H9 (cell line): Measurements from ENCODE around the gene RHOD. TPM values are rescaled to one million over a fixed set of nuclear protein-coding genes. Genes with fewer than 3 reads are reported as not detected.

Experiments
- DNase-seq: peaks from one replicate; pipeline ENCODE4 v3.0.0-alpha.2; 2017
- H2AFZ ChIP-seq: one replicate; pipeline ENCODE4 v1.6.1; 2013; ENCODE audit warnings: mild to moderate bottlenecking, low read length, control low read depth, moderate library complexity
- H2AK5ac ChIP-seq: 2 replicates; pipeline ENCODE4 v1.6.1; 2013; ENCODE audit warnings: low read length, control low read depth, mixed read lengths; ENCODE audit not compliant: insufficient read length
- H2BK120ac ChIP-seq: one replicate; pipeline ENCODE4 v1.6.1; 2013; ENCODE audit warnings: low read depth, mild to moderate bottlenecking, low read length, control low read depth, inconsistent platforms; ENCODE audit not compliant: poor library complexity, severe bottlenecking
- H2BK12ac ChIP-seq: 2 replicates; pipeline ENCODE4 v1.6.1; 2013; ENCODE audit warnings: low read length, control low read depth, mixed read lengths, low read depth; ENCODE audit not compliant: insufficient read length
- H2BK15ac ChIP-seq: 2 replicates; pipeline ENCODE4 v1.6.1; 2013; ENCODE audit warnings: low read depth, low read length, control low read depth
- H2BK20ac ChIP-seq: one replicate; pipeline ENCODE4 v1.6.1; 2013; ENCODE audit warnings: low read depth, mild to moderate bottlenecking, low read length, control low read depth, inconsistent platforms; ENCODE audit not compliant: poor library complexity, severe bottlenecking
- H2BK5ac ChIP-seq: 2 replicates; pipeline ENCODE4 v1.6.1; 2013; ENCODE audit warnings: low read length, control low read depth, mixed read lengths; ENCODE audit not compliant: insufficient read length
- H3K14ac ChIP-seq: 2 replicates; pipeline ENCODE4 v1.6.1; 2013; ENCODE audit warnings: low read length, control low read depth; ENCODE audit not compliant: insufficient read depth
- H3K18ac ChIP-seq: 2 replicates; pipeline ENCODE4 v1.6.1; 2013; ENCODE audit warnings: low read depth, mild to moderate bottlenecking, mixed read lengths, low read length, control low read depth; ENCODE audit not compliant: insufficient read length
- H3K23ac ChIP-seq: 2 replicates; pipeline ENCODE4 v1.6.1; 2013; ENCODE audit warnings: low read length, control low read depth, mixed read lengths, low read depth; ENCODE audit not compliant: insufficient read length
- H3K23me2 ChIP-seq: 2 replicates; pipeline ENCODE4 v1.6.1; 2013; ENCODE audit warnings: low read depth, mild to moderate bottlenecking, mixed read lengths, low read length, control low read depth; ENCODE audit not compliant: insufficient read length, poor library complexity, severe bottlenecking
- H3K27ac ChIP-seq: 2 replicates; pipeline ENCODE4 v1.5.1; 2013; ENCODE audit warnings: low read length, control low read depth, mixed read lengths, low read depth; ENCODE audit not compliant: insufficient read length
- H3K27me3 ChIP-seq: 2 replicates; pipeline ENCODE4 v1.6.1; 2013; ENCODE audit warnings: low read length, control low read depth, inconsistent platforms; ENCODE audit not compliant: insufficient read depth
- H3K4ac ChIP-seq: 2 replicates; pipeline ENCODE4 v1.6.1; 2013; ENCODE audit warnings: low read depth, mild to moderate bottlenecking, control low read depth, inconsistent platforms, low read length, moderate library complexity
- H3K4me1 ChIP-seq: 2 replicates; pipeline ENCODE4 v1.6.1; 2013; ENCODE audit warnings: low read length, control low read depth, inconsistent platforms; ENCODE audit not compliant: insufficient read depth
- H3K4me2 ChIP-seq: 2 replicates; pipeline ENCODE4 v1.6.1; 2013; ENCODE audit warnings: low read length, control low read depth, mixed read lengths; ENCODE audit not compliant: insufficient read length, insufficient read depth
- H3K56ac ChIP-seq: 2 replicates; pipeline ENCODE4 v1.6.1; 2013; ENCODE audit warnings: low read depth, mild to moderate bottlenecking, mixed read lengths, low read length, control low read depth; ENCODE audit not compliant: insufficient read length
- H3K79me1 ChIP-seq: 2 replicates; pipeline ENCODE4 v1.6.1; 2013; ENCODE audit warnings: low read depth, mild to moderate bottlenecking, moderate library complexity, low read length, control low read depth, inconsistent platforms; ENCODE audit not compliant: insufficient read depth, poor library complexity, severe bottlenecking
- H3K79me2 ChIP-seq: 2 replicates; pipeline ENCODE4 v1.6.1; 2013; ENCODE audit warnings: low read length, control low read depth, inconsistent platforms; ENCODE audit not compliant: insufficient read depth
- H3K9ac ChIP-seq: 2 replicates; pipeline ENCODE4 v1.6.1; 2013; ENCODE audit warnings: low read length, control low read depth, mixed read lengths; ENCODE audit not compliant: insufficient read length; ENCODE audit errors: extremely low read depth
- H3K9me3 ChIP-seq: one replicate; pipeline ENCODE4 v1.6.1; 2013; ENCODE audit warnings: low read depth, low read length, inconsistent platforms; ENCODE audit not compliant: control insufficient read depth
- H3T11ph ChIP-seq: one replicate; pipeline ENCODE4 v1.6.1; 2013; ENCODE audit warnings: mild to moderate bottlenecking, low read length, control low read depth, inconsistent platforms
- H4K20me1 ChIP-seq: one replicate; pipeline ENCODE4 v1.6.1; 2013; ENCODE audit not compliant: control insufficient read depth, insufficient read length, insufficient read depth
- H4K5ac ChIP-seq: 2 replicates; pipeline ENCODE4 v1.6.1; 2013; ENCODE audit warnings: low read depth, mild to moderate bottlenecking, mixed read lengths, low read length, control low read depth; ENCODE audit not compliant: insufficient read length
- H4K8ac ChIP-seq: replicated peaks from 2 replicates; pipeline ENCODE4 v1.6.1; 2013; ENCODE audit warnings: low read length, control low read depth, mixed read lengths, low read depth; ENCODE audit not compliant: insufficient read length
- H4K91ac ChIP-seq: 2 replicates; pipeline ENCODE4 v1.6.1; 2013; ENCODE audit warnings: low read depth, mild to moderate bottlenecking, moderate library complexity, mixed read lengths, low read length, control low read depth; ENCODE audit not compliant: insufficient read length
- H3K27ac Mint-ChIP-seq, 3 experiments: 2 replicates in 2 of 3; 3 replicates in 1 of 3; pipeline ENCODE4 v1.8.0; 2020 to 2021; ENCODE audit warnings: mixed read lengths in 3 of 3, mild to moderate bottlenecking in 1 of 3, moderate library complexity in 1 of 3
- H3K27me3 Mint-ChIP-seq: 2 replicates; pipeline ENCODE4 v1.8.0; 2021; ENCODE audit warnings: low read depth, mild to moderate bottlenecking, moderate library complexity, mixed read lengths
- H3K36me3 Mint-ChIP-seq, 3 experiments: 2 replicates in 2 of 3; 3 replicates in 1 of 3; pipeline ENCODE4 v1.8.0; 2020 to 2021; ENCODE audit warnings: low read depth in 3 of 3, mixed read lengths in 3 of 3; ENCODE audit not compliant: insufficient read depth in 1 of 3
- H3K4me1 Mint-ChIP-seq, 2 experiments: 2 replicates each; pipeline ENCODE4 v1.8.0; 2020; ENCODE audit warnings: mixed read lengths in 2 of 2
- H3K4me3 Mint-ChIP-seq, 2 experiments: 2 replicates in 1 of 2; 3 replicates in 1 of 2; pipeline ENCODE4 v1.8.0; 2020 to 2021; ENCODE audit warnings: mild to moderate bottlenecking in 2 of 2, mixed read lengths in 2 of 2, moderate library complexity in 1 of 2
- H3K9me3 Mint-ChIP-seq, 2 experiments: 2 replicates in 1 of 2; 3 replicates in 1 of 2; pipeline ENCODE4 v1.8.0; 2020; ENCODE audit warnings: mild to moderate bottlenecking in 2 of 2, mixed read lengths in 2 of 2, moderate library complexity in 1 of 2
- WGBS: extraction: QIAGEN DNeasy Blood & Tissue Kit; methylation state at CpG from one replicate; pipeline ENCODE4 v1.1.7; 2013; ENCODE audit warnings: missing lambda C conversion rate, low lambda C conversion rate, mixed read lengths; ENCODE audit not compliant: insufficient read length; ENCODE audit errors: extremely low coverage; 5-methylcytosine and 5-hydroxymethylcytosine counted together
- total RNA-seq: library from RNA; stranded (reverse); gene quantifications from 2 replicates; pipeline ENCODE4 v1.2.1, GENCODE V29; 2021
- TF ChIP-seq, protein P1 (sequence below): fragments of 200-600 bp; sonication (generic); conservative IDR thresholded peaks from 3 replicates; pipeline ENCODE4 v1.8.0; 2021; ENCODE audit warnings: antibody characterized with exemption, mild to moderate bottlenecking

The RHOD gene
- total RNA-seq, 1 experiment from 2014 or later, result 14.8 TPM

DNA sequence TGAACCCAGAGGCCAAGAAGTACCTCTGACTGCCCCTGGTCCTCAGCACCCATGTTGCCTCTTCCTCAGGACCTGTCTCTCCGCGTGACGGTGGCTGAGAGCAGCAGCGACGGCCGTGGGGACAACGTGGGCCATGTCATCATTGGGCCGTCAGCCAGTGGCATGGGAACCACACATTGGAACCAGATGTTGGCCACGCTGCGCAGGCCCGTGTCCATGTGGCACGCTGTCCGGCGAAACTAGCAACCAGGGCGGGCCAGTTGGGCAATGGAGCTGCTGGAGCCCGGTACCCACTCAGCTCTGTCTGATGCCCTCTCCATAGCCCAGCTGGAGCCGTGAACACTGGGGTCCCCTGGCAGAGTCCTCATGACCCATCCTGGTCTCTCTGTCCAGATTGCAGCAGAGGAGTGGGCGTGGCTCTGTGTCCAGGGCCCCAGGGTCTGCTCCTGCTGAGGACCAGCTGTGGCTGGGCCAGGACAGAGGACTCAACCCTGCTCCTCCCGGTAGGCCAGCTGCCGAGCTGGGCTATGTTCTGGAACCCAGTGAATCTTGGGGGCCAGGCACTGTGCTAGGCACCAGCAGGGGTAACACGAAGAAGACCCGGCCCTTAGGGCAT is 8.0 kb upstream of the RHOD start:
- H2BK5ac ChIP-seq, result no peak overlapping the region
- H2AFZ ChIP-seq, result no peak overlapping the region
- no peak overlapping the region for H3K27ac ChIP-seq
- H3K4ac ChIP-seq, result no peak overlapping the region
- DNase-seq, result no peak
- H3K23ac ChIP-seq, result no peak overlapping the region
- no peaks in the 10 kb centered on the region for H3K79me2 ChIP-seq
- H3T11ph ChIP-seq, result no peak overlapping the region
- H2BK12ac ChIP-seq, result no peak overlapping the region
- Mint-ChIP-seq H3K36me3 (no peaks in the 10 kb centered on the region), H3K4me3 (no peak overlapping the region), H3K27ac (no peak overlapping the region), H3K4me1 (peaks cover 2 to 16% of the 10 kb centered on the region in 2 experiments; a peak in 2 of 4 replicates), H3K9me3 (no peaks in the 10 kb centered on the region), H3K27me3 (no peaks in the 10 kb centered on the region; the same call in 1 of the 2 replicates)
- no peaks in the 10 kb centered on the region for H3K4me1 ChIP-seq
- no peaks in the 10 kb centered on the region for H3K27me3 ChIP-seq
- no peaks in the 10 kb centered on the region for H3K79me1 ChIP-seq
- no peaks in the 10 kb centered on the region for H3K9me3 ChIP-seq
- H3K56ac ChIP-seq, result no peak overlapping the region
- no peak overlapping the region for H4K91ac ChIP-seq
- no peak overlapping the region for H4K8ac ChIP-seq
- TF ChIP-seq, protein P1, sequence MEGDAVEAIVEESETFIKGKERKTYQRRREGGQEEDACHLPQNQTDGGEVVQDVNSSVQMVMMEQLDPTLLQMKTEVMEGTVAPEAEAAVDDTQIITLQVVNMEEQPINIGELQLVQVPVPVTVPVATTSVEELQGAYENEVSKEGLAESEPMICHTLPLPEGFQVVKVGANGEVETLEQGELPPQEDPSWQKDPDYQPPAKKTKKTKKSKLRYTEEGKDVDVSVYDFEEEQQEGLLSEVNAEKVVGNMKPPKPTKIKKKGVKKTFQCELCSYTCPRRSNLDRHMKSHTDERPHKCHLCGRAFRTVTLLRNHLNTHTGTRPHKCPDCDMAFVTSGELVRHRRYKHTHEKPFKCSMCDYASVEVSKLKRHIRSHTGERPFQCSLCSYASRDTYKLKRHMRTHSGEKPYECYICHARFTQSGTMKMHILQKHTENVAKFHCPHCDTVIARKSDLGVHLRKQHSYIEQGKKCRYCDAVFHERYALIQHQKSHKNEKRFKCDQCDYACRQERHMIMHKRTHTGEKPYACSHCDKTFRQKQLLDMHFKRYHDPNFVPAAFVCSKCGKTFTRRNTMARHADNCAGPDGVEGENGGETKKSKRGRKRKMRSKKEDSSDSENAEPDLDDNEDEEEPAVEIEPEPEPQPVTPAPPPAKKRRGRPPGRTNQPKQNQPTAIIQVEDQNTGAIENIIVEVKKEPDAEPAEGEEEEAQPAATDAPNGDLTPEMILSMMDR, result no peak
- H4K20me1 ChIP-seq, result no peaks in the 10 kb centered on the region
- no peak overlapping the region for H3K9ac ChIP-seq
- no peaks in the 10 kb centered on the region for H3K23me2 ChIP-seq
- H4K5ac ChIP-seq, result no peak overlapping the region
- H2AK5ac ChIP-seq, result no peak overlapping the region
- no peak overlapping the region; the same call in 1 of the 2 replicates for H3K14ac ChIP-seq
- no peak overlapping the region for H3K4me2 ChIP-seq
- no peak overlapping the region for H2BK20ac ChIP-seq
- no CpG with 5 or more reads among the region's 22 CpGs for WGBS
- no peak overlapping the region for H3K18ac ChIP-seq
- H2BK120ac ChIP-seq, result no peak overlapping the region
- no peak overlapping the region for H2BK15ac ChIP-seq
